ENCODE results near the gene MRPS14.

Gene MRPS14

GRCh38 chr1:175019524-175019923 is 3.7 kb downstream of the MRPS14 start:
- no peak for DNase-seq

DNA sequence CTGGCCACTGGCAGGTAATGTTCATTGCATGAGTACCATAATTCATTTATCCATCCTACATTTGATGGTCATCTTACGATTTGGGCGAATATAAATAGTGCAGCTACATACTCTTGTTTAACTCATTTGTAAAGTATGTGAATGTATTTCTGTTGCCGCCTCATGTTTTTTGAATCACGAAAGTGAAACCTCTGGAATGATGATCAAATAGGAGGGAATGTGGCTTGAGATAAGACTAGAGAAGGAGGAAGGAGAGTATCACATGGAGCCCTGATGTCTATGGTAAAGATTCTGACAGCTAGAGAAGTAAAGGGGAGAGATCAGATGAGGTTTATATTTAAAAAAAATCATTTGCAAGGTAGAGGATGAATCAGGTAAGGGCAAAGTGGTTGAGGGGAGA is 8.0 kb downstream of the MRPS14 start:
- no peak for DNase-seq

DNA sequence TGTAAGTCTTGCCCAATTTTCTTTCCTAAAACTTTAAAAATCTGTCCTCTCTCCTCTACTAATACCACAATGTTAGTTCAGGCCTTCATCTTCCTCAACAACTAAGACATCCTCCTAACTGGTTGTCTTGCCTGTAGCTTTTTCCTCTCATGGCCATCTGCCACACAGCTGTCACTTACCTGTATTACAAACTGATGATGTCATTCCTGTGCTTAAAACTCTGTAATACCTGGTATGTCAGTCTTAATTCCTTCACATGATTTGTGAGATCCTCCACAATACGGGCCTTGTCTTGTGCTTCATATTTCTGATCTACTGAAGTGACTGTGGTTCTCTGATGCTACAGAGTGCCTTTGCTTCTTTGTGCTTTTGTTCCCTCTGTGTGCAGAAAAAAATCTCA is 9.8 kb downstream of the MRPS14 start:
- DNase-seq: no peak

DNA sequence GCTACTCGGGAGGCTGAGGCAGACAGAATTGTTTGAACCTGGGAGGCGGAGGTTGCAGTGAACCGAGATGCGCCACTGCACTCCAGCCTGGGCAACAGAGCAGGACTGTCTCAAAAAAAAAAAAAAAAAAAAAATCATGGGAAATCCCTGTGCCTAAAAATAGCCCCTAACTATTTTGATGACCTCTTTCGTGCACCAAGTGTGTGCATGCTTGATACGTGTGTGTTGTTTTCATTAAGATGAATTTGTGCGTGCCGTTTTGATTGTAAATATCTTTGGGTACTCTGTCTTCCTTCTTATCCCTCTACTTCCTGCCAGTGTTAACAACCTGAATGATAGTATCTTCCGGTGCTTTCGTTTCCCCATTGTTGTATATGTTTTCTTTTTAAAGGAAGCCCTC is 13.7 kb downstream of the MRPS14 start:
- no peak for DNase-seq

- DNase-seq: no peak
These were observed 18.0 kb downstream of the MRPS14 start for GRCh38 chr1:175005085-175005783.

- no peak for DNase-seq
These were observed 19.7 kb downstream of the MRPS14 start for GRCh38 chr1:175003521-175003920.

GRCh38 chr1:175002910-175003517 is 20.2 kb downstream of the MRPS14 start:
- no peak for DNase-seq

DNA sequence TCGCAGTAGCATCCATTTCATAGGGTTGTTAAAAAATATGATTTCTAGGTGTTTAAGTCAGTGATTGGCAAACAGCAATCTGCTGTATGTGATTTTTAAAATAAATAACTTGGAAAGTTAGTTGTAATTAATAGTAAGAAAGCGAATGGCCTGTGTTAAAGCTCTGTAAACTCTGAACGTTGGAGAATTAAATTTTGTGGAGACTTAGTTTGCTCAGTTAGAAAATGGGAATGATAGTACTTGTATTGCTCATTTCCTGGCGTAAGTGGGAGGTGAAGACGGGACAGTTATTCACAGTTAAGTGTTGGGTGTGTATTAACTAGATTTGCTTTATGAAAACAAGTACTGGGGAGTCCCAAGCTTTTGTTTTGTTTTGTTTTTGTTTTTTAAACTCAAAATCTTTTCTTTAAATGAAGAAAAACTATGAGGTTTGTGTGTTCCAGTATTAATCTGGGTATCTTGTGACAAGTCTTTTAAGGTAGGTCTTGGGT is 22.5 kb downstream of the MRPS14 start:
- DNase-seq: no peak

- DNase-seq: no peak
These were observed 23.1 kb downstream of the MRPS14 start, which contains the start of gene CACYBP for GRCh38 chr1:174999936-175000696. TSS of gene CACYBP (plus strand) at chr1:174999947. CDS start at chr1:175000181, 234 bp downstream.

GRCh38 chr1:174999216-174999935 is 23.8 kb downstream of the MRPS14 start:
- DNase-seq: peak; percentile 59

GRCh38 chr1:174998569-174999215 is 24.5 kb downstream of the MRPS14 start:
- DNase-seq: no peak

DNA sequence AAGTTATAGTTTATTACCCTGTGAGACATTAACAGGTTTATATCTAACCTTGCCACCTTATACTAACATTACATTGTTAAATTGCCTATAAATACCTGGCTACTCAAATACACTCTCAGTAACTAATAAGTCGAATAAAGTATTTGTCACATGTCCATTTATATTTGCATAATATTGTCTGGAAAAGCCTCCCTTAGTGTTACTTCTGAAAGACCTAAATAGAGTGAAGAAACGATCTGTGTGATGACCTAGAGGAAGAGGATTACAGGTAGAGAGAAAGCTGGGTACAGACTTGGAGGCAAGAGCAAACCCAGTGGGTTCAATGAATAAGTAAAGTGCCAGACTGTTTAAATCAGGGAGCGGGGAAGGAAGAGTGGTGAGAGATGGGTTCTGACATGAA is 26.2 kb downstream of the MRPS14 start:
- DNase-seq: no peak

- DNase-seq: no peak
These were observed 26.7 kb downstream of the MRPS14 start for GRCh38 chr1:174996476-174996875.

- no peak for DNase-seq
These were observed 27.3 kb downstream of the MRPS14 start for GRCh38 chr1:174995916-174996315.

DNA sequence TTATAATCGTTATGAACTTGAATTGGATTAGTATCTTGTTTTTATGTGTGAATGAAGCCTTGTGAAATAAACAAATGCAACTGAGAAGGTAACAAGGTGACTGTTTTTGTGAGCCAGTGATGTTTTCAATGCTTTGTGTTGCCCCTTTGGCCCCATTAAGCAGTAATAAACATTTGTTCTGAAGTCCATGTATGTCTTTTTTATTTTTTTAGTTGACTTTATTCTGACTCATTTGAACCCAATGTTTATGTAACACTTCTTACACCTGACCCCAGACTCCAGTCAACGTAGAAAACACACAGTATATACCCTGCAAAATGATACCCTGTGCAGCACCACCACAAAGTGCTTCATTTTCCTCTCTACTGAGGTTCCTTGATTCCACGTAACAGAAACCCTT is 28.1 kb downstream of the MRPS14 start:
- DNase-seq: no peak

GRCh38 chr1:174991473-174991872 is 31.8 kb downstream of the MRPS14 start:
- DNase-seq: no peak

DNA sequence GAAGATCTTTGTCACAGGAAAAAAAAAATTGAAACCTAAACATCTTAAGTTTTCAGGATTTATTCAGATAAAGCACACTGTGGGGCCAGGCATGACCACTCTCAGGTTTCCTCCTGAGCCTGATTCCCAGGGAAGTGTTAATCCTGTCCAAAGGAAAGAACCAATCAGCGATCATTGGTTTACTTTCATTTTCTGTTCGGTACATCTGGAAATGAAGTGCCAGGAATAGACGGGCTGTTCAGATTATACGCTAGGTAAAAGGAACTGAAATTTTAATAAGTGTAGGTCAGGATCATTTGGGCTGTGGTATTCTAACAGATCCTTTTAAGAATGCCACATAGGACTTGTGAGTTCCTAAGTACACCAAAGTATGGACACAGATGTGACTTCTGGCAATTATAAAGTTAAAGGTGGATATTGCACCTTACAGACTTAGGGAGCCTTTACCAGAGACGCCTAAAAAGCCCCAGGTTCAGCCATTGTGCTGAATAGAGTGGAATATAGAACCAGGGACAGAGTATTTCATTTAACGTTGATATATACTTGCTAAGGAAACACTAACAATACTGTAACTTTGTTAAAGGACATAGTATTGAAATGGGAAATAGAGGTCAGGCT is 32.7 kb downstream of the MRPS14 start:
- DNase-seq: no peak

DNA sequence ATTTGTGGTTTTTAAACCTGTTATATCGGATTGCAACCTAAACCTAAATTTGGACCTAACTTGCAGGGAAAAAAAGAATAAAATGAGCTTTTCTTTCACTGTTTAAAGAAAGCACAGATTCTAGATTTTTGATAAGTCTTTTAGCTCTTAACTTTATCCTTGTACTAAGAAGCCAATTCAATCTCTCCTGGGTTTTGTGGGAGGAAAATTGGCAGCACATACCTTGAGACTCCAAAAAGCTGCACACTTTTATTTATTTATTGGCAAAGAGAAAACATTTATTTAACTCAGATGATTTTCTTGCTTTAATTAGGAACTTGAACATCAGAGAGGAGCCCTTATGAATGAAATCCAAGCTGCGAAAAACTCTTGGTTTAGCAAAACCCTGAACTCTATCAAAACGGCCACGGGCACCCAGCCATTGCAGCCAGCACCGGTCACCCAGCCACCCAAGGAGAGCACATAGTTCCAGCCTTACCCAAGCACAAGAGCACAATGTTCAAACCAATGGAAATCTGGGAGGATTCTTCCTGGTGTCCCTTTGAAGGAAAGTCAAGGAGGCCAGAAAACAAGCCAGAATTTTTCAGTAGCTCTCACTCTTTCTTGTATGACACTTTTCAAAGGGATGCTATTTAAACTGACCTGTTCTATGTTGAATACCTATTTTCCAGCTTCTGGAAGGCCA is 33.5 kb downstream of the MRPS14 start:
- no peak for DNase-seq

- DNase-seq: no peak
These were observed 34.2 kb downstream of the MRPS14 start for GRCh38 chr1:174988986-174989385.

- DNase-seq: no peak
These were observed 34.7 kb downstream of the MRPS14 start for GRCh38 chr1:174988539-174988938.

GRCh38 chr1:174984952-174985351 is 38.3 kb downstream of the MRPS14 start:
- no peak for DNase-seq
